HL-60/S4 treated with phorbol 12-myristate 13-acetate at 8.2 ng/mL for 4 days and 3 days (cell line): ENCODE results near the gene PKN1.

Source experiments
- in situ Hi-C: fragments of 300-500 bp; cut with MboI; formaldehyde crosslinking; loops from 2 replicates; pipeline ENCODE4 v1.15.0; 2022; ENCODE audit warnings: low sequenced_read_pairs

PKN1 gene

GRCh38 chr19:14507704-14508542, 74.8 kb downstream of the PKN1 start:
- in situ Hi-C loops = no loop called here

GRCh38 chr19:14510311-14511228, 77.5 kb downstream of the PKN1 start:
- in situ Hi-C loops = no loop called here

- in situ Hi-C loops = no loop called here
Measured at GRCh38 chr19:14511229-14511593, 78.1 kb downstream of the PKN1 start.

GRCh38 chr19:14512406-14512961, 79.4 kb downstream of the PKN1 start:
- in situ Hi-C loops = no loop called here

GRCh38 chr19:14514215-14514863, 81.2 kb downstream of the PKN1 start:
- in situ Hi-C loops = no loop called here

GRCh38 chr19:14515501-14516047, 82.5 kb downstream of the PKN1 start:
- in situ Hi-C loops = no loop called here

GRCh38 chr19:14516048-14516534, 83.0 kb downstream of the PKN1 start:
- in situ Hi-C loops = no loop called here

GRCh38 chr19:14516746-14517438, 83.8 kb downstream of the PKN1 start:
- in situ Hi-C loops = no loop called here

GRCh38 chr19:14517446-14517839, 84.3 kb downstream of the PKN1 start:
- in situ Hi-C loops = no loop called here

- in situ Hi-C loops = no loop called here
Measured at GRCh38 chr19:14517840-14518505, 84.9 kb downstream of the PKN1 start, which contains the start of gene DNAJB1. Gene DNAJB1 (minus strand): TSS chr19:14518397. CDS start chr19:14518349, 48 bp downstream.

- in situ Hi-C loops = no loop called here
Measured at GRCh38 chr19:14519245-14519859, 86.2 kb downstream of the PKN1 start.

- in situ Hi-C loops = no loop called here
Measured at GRCh38 chr19:14519860-14520407, 86.8 kb downstream of the PKN1 start.

GRCh38 chr19:14520543-14520942, 87.4 kb downstream of the PKN1 start:
- in situ Hi-C loops = no loop called here
